Stimulated activated CD4-positive, alpha-beta T cell treated with anti-CD3 and anti-CD28 coated beads, Interleukin-2, amount 100 ng/mL, for 4 hours (primary cell): ENCODE measurements around the gene MTG1.
"Not testable (repeated sequence)": the region's sequence is repeated elsewhere in the genome, so short reads cannot be mapped to it uniquely, and the experiment has no call there.

ENCODE experiments used
- DNase-seq: peaks from one replicate; pipeline ENCODE4 v3.0.0-alpha.2; 2020; ENCODE audit warnings: low read depth

MTG1 gene

GRCh38 chr10:133400624-133401424 lies 6.9 kb downstream of the MTG1 start:
- DNase-seq, result no peak

GRCh38 chr10:133401500-133401899 lies 7.5 kb downstream of the MTG1 start:
- DNase-seq, result no peak

GRCh38 chr10:133401981-133402725 lies 8.2 kb downstream of the MTG1 start:
- DNase-seq, result no peak

GRCh38 chr10:133403359-133403758 lies 9.4 kb downstream of the MTG1 start:
- no peak for DNase-seq

GRCh38 chr10:133403784-133404183 lies 9.8 kb downstream of the MTG1 start:
- DNase-seq, result no peak

GRCh38 chr10:133405272-133405671 lies 11.3 kb downstream of the MTG1 start:
- no peak for DNase-seq

- DNase-seq, result no peak
Measured at GRCh38 chr10:133405844-133406527, 12.0 kb downstream of the MTG1 start.

GRCh38 chr10:133411523-133412380 lies 17.8 kb downstream of the MTG1 start:
- no peak for DNase-seq

DNA sequence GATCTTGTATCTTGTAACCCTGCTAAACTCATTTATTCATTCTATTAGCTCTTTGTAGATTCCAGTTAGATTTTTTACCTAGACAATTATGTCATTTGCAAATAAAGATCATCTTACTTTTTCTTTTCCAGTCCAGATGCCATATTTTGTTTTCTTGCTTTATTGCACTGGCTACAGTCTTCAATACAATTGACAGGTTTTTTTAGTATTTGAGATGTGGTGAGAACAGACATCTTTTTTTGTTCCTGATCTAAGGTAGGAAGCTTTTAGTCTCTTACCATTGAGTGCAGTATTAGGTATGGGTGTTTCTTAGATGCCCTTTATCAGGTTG lies 18.4 kb downstream of the MTG1 start:
- DNase-seq, result no peak

DNA sequence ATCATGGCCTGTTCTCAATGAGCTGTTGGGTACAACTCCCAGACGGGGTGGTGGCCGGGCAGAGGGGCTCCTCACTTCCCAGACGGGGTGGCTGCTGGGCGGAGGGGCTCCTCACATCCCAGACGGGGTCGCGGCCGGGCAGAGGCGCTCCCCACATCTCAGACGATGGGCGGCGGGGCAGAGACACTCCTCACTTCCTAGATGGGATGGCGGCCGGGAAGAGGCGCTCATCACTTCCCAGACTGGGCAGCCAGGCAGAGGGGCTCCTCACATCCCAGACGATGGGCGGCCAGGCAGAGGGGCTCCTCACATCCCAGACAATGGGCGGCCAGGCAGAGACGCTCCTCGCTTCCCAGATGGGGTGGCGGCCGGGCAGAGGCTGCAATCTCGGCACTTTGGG lies 20.4 kb downstream of the MTG1 start:
- not testable (repeated sequence) for DNase-seq

DNA sequence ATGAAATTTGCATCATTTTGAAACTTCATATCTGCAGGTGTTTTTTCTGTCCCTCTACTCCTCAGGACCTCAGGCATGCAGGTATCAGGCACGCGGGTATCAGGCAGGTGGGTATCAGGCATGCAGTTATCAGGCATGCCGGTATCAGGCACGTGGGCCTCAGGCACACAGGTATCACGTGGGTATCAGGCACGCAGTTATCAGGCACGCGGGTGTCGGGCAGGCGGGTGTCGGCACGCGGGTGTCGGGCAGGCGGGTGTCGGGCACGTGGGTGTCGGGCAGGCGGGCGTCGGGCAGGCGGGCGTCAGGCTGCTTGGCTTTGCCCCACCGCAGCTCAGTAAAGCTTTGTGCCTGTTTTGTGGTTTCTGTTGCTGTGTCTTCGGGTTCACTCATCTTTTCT lies 21.8 kb downstream of the MTG1 start:
- no peak for DNase-seq

DNA sequence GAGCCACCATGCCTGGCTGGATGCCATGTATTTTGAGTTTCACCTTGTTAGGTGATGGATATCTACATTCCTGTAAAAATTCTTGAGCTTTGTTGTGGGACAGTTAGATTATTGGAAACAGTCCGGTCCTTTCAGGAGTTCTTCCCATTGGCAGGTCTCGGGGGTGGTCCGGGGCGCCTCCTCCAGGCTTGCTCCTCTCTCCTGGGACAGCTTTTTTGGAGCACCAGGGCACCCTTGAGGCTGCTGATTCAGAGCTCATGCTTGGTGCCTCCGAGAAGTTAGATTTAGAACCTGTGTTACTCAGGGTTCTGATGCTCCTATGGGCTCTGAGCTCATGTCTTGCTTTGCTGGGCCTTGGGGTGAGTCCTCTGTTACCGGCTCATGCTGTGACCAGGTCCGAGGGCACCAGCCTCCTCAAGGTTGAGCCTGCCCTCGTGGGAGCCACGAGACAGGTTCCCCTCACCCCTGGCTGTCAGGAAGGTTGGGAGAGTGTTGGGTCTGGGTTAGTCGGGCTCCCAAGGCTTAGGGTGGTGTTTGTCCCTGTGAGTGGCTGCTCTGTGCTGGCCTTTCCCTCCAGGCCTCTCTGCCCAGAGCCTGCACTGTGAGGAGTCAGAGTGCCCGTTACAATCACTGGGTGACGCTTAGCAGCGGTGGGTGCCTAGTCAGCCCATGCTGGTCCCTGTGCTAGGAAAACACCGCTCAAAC lies 24.5 kb downstream of the MTG1 start:
- no peak for DNase-seq

DNA sequence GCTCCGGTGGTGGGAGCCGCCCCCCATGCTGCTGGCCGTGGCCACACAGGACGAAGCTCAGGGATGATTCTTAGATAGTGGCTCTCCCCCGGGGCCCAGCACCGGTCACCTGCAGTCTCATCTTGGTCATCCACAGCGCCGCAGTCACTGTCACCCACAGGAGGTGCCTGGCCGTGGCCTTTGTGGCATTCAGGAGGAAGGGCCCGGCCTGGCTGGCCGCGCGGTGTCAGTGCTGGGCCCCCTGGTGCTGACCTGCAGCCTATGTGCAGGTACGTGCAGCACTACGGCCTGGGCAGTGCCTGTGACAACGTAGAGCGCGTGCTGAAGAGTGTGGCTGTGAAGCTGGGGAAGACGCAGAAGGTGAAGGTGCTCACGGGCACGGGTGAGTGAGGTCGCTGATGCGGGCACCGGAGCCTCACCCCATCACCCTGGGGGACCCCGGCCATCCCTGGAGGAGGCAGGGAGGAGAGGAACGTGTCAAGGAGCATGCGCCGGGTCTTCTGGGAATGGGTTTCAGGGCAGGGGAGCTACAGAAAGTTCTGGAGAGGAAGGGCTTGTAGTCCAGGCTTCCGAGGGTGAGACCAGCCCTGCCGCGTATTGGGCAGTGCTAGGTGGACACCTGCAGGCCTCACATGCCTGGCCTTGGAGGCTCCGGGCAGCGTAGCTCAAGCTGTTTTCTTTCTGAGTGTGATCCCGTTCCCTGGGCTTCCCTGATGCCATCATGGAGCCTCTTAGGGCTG lies 25.4 kb downstream of the MTG1 start:
- DNase-seq, result no peak

- no peak for DNase-seq
Measured at GRCh38 chr10:133420028-133420427, 26.1 kb downstream of the MTG1 start.

GRCh38 chr10:133420579-133420978 lies 26.6 kb downstream of the MTG1 start:
- DNase-seq, result no peak

DNA sequence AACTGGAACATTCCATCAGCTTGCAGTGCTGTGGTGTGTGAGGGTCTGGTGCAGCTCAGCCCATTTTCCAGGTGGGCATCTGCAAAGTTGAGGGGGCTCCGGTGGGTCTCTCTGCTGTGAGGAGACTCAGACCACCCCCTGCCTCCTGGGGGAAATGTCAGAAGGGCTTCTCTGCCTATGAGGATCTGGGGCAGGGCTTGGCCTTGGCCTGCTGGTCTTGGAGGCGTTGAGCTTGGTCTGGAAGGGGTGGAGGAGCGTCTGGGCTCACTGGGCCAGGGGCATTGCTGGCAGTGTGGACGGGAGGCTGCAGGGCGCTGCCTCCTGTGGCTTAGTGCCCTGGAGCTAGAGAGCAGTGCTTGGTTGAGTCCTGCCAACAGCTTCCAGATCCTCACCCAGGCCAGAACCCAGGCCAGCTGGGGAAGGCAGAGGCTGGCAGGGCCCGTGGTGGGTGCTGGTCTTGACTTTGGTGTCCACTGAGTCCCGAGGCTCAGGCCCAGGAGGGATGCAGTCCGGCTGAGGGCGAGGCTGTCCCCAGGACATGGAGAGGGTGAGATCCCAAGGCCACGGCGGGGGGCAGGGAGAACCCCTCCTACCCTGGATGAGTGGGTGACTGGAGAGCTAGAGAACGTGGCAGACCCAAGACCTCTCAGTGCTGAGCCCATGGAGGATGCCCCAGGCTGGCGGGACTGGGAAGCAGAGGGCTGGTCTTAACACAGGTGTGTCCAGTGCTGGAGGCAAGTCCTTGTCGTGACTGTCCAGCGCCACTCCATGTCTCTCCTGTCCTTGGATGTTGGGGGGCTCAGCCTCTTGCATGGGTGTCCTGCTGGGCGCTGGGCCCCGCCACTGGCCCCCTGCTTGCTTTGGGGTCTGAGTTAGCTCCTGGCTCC lies 27.6 kb downstream of the MTG1 start:
- no peak for DNase-seq

- no peak for DNase-seq
Measured at GRCh38 chr10:133422223-133422806, 28.4 kb downstream of the MTG1 start.

- no peak for DNase-seq
Measured at GRCh38 chr10:133422807-133423771, 29.1 kb downstream of the MTG1 start.
